Subcutaneous adipose tissue (tissue), 4 donors: ENCODE data around the gene RTN3. TPM values are rescaled to one million over a fixed set of nuclear protein-coding genes. Genes with fewer than 3 reads are reported as not detected.

Experiments
- CTCF ChIP-seq: fragments of 450-650 bp; IDR thresholded peaks from one replicate; pipeline ENCODE4 v1.5.1; 2016; ENCODE audit warnings: low read depth, mild to moderate bottlenecking, control low read depth, antibody characterized with exemption, moderate library complexity
- total RNA-seq, 4 donors: library from RNA; depleted of rRNA; stranded (reverse); fragments of >200 nt; gene quantifications; one replicate each; pipeline ENCODE4 v1.1.0, GENCODE V29; 2016

Gene RTN3
- total RNA-seq, 4 donors from 2014 or later = 179 to 283 (median 224) TPM

DNA sequence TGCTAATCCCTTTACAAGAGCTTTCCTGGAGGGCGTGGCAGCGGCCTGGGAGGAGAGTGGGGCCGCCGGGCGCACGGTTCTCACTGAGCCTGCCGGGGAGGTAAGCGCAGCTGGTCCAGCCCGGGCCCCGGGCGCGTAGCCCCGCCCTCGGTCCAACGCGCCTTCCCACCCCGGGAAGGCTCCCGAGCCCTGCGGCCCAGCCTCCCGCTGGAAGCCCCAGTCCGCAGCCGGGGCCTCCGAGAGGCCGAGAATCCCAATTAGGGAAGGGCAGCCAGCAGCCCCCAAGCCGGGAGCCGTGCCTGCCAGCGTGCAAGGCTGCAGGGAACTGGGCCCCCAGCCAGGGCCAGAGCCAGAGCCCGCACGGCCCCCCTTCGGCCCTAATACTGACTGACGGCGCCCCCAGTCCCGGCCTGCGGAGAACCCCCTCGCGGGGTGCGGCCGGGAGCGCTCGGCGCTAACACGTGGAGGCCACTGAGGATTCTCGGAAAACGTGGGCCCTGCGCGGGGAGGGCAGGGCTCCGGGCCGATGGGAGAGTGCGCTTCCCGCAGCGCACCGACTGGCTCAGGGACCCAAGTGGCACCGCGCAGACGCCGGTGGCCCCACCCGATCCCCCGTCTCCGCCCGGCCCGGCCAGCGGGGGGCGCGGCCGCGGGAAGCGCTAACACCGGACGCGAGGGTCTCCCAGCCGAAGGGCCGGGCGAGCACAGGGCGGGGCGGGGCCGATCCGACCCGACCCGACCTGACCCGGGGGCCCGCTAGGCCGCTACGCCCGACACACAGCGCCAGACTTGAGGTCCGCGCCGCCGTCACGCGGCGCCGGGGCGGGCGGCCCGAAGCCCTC, 81.6 kb downstream of the RTN3 start:
- TF ChIP-seq CTCF = no peak

DNA sequence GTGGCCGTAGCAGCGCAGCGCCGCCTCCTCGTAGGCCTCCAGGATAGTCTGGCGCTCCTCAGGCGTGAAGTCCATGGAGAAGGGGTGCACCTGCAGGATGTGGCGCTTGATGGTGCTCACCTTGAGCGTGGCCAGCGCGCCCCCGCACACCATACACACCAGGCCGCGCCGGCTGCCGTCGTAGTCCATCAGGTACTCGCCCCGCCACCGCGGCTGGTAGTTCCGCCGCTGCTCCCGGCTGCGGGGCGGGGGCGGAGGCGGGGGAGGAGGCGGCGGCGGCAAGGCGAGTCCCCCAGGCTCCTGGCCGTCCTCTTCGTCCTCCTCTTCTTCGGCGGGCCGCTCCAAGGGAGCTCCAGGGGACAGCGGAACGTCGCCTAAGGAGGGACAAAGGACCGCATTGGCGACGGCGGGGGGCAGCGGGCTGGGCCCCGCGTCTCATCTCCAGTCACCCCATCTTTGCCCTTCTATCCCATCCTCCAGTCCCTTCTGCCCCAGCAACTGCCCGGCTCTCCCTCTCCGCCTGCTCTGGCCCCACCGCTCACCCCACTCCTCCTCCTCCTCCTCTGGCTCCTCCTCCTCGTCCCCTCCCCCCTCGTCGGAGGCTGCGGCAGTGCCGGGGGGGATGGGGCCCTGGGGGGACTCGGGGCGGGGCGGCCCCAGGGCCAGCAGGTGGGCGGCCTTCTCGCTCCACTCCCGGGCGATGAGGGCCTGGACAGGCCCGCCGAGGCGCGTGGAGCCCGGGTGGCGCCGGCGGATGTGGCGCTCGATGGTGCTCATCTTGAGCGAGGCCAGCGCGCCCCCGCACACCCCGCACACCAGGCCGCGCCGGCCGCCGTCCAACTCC, 82.4 kb downstream of the RTN3 start:
- no peak for TF ChIP-seq CTCF

GRCh38 chr11:63764340-63764678, 83.0 kb downstream of the RTN3 start:
- TF ChIP-seq CTCF = no peak

DNA sequence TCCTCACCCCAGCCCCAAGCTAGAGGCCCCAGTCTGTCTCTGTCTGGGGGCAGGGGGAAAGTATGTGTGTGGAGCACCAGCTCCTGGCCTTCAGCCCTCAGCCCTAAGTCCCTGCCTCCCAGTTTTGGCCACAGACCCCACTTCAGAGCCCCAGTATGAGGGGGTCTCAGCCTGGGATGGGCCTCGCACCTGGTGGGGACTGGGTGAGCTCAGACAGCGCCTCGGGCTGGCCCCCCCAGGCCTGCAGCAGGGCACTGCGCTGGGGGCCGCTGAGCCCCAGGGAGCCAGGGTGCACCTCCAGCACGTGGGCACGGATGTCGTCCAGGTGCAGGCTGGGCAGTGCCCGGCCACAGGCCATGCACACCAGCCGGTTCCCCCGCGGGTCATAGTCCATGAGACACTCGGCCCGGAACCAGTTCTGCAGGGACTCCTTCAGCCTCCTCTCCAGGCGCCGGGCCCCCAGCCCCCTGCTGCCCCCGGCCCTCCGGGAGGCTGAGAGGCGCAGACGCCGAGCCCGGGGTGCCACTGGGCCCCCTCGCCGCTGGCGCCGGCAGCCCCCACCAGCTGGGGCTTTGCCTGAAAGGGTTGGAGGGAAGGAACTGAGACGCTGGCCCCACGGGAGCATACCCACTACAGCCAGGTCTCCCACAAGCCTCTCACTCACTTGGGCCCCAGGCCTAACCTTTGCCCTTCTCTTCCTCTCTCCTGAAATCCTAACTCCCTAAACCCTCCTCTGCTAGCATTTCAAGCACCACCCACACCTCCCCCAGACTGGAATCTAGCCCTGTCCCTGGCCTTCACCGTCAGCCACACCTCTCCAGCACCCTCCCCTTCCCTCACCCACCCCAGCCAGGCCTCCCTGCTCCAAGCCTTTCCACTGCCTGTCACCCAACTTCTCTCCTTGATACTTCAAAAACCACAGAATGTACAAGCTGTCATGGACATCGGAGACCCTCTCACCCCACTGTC, 83.7 kb downstream of the RTN3 start:
- no peak for TF ChIP-seq CTCF

DNA sequence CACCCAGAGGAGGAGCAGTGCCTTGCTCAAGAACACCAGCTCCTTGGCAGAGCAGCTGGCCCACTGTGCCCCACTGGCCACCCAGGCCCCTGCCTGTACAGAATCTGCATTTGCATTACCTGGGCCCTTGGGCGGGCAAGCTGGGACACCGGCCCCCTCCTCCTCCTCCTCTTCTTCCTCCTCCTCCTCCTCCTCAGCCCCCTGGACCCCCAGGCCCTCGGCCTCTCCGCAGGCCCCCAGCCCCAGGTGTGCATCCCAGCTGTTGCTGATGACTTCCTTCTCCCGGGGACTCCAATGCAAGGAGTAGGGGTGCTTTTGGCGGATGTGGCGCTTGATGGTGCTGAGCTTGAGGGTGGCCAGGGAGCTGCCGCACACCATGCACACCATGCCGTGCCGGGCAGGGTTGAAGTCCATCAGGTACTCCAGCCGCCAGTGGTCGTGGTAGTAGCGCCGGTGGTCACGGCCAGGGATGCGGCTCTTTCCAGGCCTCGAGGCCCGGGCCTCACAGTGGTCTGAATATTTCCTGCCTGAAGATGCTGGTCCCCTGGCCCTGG, 84.5 kb downstream of the RTN3 start:
- no peak for TF ChIP-seq CTCF

GRCh38 chr11:63766531-63767235, 85.4 kb downstream of the RTN3 start:
- no peak for TF ChIP-seq CTCF
